ENCODE results near the gene COX20. TPM values are rescaled to one million over a fixed set of nuclear protein-coding genes. Genes with fewer than 3 reads are reported as not detected.

COX20 gene
- total RNA-seq, 1 donor from 2014 or later, result 10.4 TPM

DNA sequence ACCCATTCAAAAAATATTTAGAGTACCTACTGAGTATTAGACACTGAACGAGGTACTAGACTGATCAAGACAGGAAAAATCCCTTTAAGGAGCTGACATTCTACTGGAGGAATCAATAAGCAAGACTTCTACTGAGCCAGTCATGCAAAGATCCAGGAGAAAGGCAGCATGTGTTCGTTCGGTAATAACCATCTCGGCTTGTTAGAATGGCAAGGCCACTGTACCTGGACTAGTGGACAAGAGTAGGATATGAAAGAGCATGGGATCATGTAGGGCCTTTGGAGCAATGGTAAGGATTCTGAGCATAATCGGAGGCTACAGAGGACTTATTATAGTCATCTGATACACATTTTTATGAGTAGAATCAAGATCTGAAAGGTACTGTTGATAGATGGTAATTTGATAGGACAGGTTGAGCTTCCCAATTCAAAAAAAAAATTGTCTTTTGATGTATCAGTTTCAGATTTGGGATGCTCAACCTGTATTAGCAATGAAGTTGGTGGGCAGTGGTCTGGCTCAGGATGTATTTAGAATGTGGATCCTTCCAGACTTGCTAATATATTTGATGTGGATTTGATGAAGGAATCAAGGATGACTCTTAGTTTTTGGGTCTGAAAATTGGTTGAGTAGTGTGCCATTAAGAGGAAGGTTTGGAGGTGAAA lies 2.3 kb downstream of the COX20 start:
- Histone ChIP-seq H3K36me3 (ENCODE audit: control insufficient read depth in 3 of 3, insufficient read depth in 3 of 3, low read length in 3 of 3) (peaks cover 5 to 22% (median 7%) of the 10 kb centered on the region in 3 donors), H3K9me3 (ENCODE audit: control insufficient read depth in 3 of 3, low read length in 3 of 3) (no peaks in the 10 kb centered on the region), H3K27me3 (ENCODE audit: control insufficient read depth in 3 of 3, insufficient read depth in 3 of 3, low read length in 3 of 3) (no peaks in the 10 kb centered on the region), H3K4me3 (ENCODE audit: low read length in 3 of 3) (no peak overlapping the region), H3K27ac (ENCODE audit: low read depth, low read length) (peak overlapping the region; percentile 97), H3K9ac (ENCODE audit: low read depth in 1 of 3, low read length in 3 of 3) (no peak overlapping the region), H3K4me1 (ENCODE audit: control insufficient read depth in 3 of 3, insufficient read depth in 3 of 3, low read length in 3 of 3) (peaks cover 3 to 37% (median 30%) of the 10 kb centered on the region in 3 donors)

DNA sequence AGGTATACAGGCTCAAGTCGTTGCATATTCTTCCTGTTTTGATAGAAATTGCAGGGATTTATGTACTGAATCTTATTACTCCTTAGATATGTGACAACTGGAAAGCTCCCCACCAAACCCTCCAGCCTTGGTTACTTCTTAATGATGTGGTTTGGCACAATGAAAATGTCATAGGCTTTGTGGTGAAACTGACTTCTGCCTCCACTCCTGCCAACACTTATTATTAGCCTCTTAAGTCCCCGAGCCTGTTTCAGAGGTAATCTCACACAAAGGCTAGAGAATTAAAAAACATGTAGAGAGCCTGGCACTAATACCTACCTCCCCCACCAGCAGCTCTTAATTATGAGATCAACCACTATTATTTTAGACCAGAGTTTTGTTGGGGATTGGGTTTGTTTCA lies 4.2 kb downstream of the COX20 start:
- Histone ChIP-seq H3K9me3 (ENCODE audit: control insufficient read depth in 3 of 3, low read length in 3 of 3) (no peaks in the 10 kb centered on the region), H3K27me3 (ENCODE audit: control insufficient read depth in 3 of 3, insufficient read depth in 3 of 3, low read length in 3 of 3) (no peaks in the 10 kb centered on the region), H3K4me1 (ENCODE audit: control insufficient read depth in 3 of 3, insufficient read depth in 3 of 3, low read length in 3 of 3) (peaks cover 3 to 33% (median 28%) of the 10 kb centered on the region in 3 donors), H3K9ac (ENCODE audit: low read depth in 1 of 3, low read length in 3 of 3) (no peak overlapping the region), H3K4me3 (ENCODE audit: low read length in 3 of 3) (no peak overlapping the region), H3K36me3 (ENCODE audit: control insufficient read depth in 3 of 3, insufficient read depth in 3 of 3, low read length in 3 of 3) (peaks cover 14 to 40% (median 26%) of the 10 kb centered on the region in 3 donors), H3K27ac (ENCODE audit: low read depth, low read length) (no peak overlapping the region)

DNA sequence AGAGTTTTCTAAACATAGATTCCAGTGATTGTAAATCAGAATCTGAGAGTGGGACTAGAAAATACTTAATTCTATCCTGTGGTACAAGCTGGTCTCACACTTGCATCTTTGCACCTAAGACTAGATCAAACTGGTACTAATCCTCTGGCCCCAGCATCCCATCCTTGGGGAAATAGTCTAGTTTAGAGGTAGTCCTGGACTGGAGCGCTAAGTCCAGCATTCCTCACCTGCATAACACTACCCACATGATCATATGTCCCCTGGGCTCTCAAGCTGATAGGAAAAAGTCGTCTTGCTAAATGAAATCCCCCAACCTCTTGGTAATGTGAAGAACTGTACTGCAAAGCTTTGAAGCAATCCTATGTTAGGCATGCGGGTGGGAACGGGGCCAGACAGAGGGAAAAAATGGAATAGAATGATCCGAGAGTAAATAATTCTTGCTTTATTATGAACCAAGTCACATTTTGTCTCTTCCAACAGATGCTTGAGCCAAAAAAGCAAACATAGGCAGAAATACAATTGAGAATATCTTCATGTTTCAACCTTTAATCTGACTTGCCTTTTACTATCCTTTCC lies 4.8 kb downstream of the COX20 start:
- Histone ChIP-seq H3K4me1 (ENCODE audit: control insufficient read depth in 3 of 3, insufficient read depth in 3 of 3, low read length in 3 of 3) (peaks cover 3 to 33% (median 28%) of the 10 kb centered on the region in 3 donors), H3K4me3 (ENCODE audit: low read length in 3 of 3) (no peak overlapping the region), H3K36me3 (ENCODE audit: control insufficient read depth in 3 of 3, insufficient read depth in 3 of 3, low read length in 3 of 3) (peaks cover 15 to 47% (median 32%) of the 10 kb centered on the region in 3 donors), H3K27me3 (ENCODE audit: control insufficient read depth in 3 of 3, insufficient read depth in 3 of 3, low read length in 3 of 3) (no peaks in the 10 kb centered on the region), H3K9ac (ENCODE audit: low read depth in 1 of 3, low read length in 3 of 3) (no peak overlapping the region), H3K27ac (ENCODE audit: low read depth, low read length) (no peak overlapping the region), H3K9me3 (ENCODE audit: control insufficient read depth in 3 of 3, low read length in 3 of 3) (no peaks in the 10 kb centered on the region)

DNA sequence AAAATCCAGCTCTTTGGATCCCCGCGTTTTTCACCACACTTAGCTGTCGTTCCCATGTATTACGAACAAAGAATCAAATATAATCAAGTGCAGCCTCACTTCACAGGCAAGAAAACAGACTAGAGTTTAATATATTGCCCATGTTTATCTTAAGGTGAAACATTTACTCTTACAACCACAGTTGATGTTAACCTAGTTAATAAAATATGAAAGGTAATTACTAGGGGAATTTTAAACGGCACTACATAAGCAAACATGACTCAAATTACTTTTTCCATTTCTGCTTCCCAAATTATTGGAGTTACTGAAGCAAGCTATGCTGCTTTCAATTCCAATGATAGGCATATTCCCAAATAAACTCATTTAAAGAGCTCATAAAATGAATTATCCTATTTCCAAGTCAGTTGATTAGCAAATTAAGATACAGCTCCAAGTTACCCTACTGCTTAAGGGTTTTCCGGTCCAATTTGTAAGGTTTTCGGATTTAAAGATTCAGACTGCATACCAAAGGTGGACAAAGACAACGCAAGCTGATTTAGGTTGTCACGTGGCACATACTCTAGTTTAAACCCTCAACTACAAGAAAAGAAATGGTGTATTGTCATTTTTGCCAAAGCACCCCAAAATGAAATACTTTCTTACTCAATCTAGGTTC lies 5.9 kb downstream of the COX20 start:
- Histone ChIP-seq H3K9ac (ENCODE audit: low read depth in 1 of 3, low read length in 3 of 3) (no peak overlapping the region), H3K9me3 (ENCODE audit: control insufficient read depth in 3 of 3, low read length in 3 of 3) (no peaks in the 10 kb centered on the region), H3K36me3 (ENCODE audit: control insufficient read depth in 3 of 3, insufficient read depth in 3 of 3, low read length in 3 of 3) (peaks cover 15 to 56% (median 43%) of the 10 kb centered on the region in 3 donors), H3K27me3 (ENCODE audit: control insufficient read depth in 3 of 3, insufficient read depth in 3 of 3, low read length in 3 of 3) (no peaks in the 10 kb centered on the region), H3K27ac (ENCODE audit: low read depth, low read length) (no peak overlapping the region), H3K4me1 (ENCODE audit: control insufficient read depth in 3 of 3, insufficient read depth in 3 of 3, low read length in 3 of 3) (peaks cover 3 to 26% (median 24%) of the 10 kb centered on the region in 3 donors), H3K4me3 (ENCODE audit: low read length in 3 of 3) (no peak overlapping the region)

DNA sequence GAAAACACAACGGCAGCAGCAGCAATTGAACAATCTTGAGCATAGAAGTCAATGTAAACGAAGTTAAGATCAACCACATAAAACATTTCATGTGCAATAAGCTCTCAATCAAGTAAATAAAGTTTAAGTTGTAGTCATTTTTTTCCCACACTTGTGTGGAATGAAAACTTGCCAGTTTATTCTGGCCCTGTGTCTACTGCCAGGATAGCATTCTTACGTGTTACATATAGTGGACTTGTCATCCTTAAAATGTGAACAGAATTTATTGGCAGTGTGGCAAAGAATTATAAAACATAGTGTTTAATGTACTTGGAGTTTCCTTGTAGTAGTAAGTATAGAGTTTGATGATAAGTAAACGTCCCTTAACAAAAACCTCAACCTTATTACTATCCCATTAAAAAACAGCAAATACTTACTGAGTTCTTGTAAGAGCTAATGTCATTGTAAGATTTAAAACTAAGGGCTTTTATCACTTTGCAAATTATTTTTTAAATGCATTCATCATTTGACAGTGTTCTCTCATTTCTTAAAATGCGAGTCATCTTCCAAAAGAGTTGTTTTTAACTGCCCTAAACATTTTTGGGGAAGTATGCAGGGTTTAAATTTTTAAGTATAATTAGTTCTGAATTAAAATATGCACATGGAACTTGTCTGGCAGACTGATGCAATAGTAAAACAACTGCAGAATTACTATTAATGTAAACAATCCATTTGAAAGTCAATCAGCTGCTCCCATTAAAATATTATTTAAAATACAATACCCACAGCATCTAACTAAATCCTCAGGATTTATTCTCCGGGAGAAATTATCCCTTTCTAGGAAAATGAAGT lies 7.9 kb downstream of the COX20 start:
- H3K27ac ChIP-seq (ENCODE audit: low read depth, low read length), result no peak overlapping the region
- peaks cover 15 to 64% (median 53%) of the 10 kb centered on the region in 3 donors for H3K36me3 ChIP-seq (ENCODE audit: control insufficient read depth in 3 of 3, insufficient read depth in 3 of 3, low read length in 3 of 3)
- H3K4me1 ChIP-seq (ENCODE audit: control insufficient read depth in 3 of 3, insufficient read depth in 3 of 3, low read length in 3 of 3), result peaks cover 0 to 13% (median 11%) of the 10 kb centered on the region in 3 donors
- H3K27me3 ChIP-seq (ENCODE audit: control insufficient read depth in 3 of 3, insufficient read depth in 3 of 3, low read length in 3 of 3), result no peaks in the 10 kb centered on the region
- no peak overlapping the region for H3K9ac ChIP-seq (ENCODE audit: low read depth in 1 of 3, low read length in 3 of 3)
- H3K4me3 ChIP-seq (ENCODE audit: low read length in 3 of 3), result no peak overlapping the region
- H3K9me3 ChIP-seq (ENCODE audit: control insufficient read depth in 3 of 3, low read length in 3 of 3), result no peaks in the 10 kb centered on the region

DNA sequence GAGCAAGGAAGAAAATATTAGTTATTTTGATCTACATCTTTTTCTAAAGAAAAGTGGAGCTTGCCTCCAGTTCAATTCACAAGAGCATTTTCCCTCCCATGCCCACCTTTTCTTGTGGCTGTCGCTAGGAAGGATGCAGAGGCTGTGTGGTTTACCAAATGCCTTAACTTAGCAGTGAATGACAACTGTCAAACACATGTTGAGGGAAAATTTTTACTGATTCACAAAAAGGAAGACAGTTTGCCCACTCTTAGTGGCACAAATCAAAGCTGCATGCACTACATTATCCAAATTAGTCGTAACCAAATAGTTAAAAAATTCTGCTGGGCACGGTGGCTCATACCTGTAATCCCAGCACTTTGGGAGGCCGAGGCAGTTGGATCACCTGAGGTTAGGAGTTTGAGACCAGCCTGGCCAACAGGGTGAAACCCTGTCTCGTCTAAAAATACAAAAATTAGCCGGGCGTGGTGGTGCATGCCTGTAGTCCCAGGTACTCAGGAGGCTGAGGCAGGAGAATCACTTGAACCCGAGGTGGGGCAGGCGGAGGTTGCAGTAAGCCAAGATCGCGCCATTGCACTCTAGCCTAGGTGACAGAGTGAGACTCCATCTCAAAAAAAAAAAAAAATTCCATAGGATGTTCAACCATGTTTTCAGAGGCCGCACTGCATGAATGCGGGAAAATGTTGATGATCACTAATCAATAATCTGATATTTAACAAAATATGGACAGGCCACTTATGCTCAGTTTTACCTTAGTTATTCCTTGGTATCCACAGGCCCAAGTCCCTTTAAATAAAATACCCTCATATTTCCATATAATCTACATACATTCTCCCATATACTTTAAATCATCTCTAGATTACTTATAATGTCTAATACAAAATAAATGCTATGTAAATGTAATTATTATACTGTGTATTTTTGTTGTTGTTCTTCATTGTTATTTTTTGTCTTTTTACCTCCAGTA lies 9.0 kb downstream of the COX20 start:
- Histone ChIP-seq H3K9ac (ENCODE audit: low read depth in 1 of 3, low read length in 3 of 3) (no peak overlapping the region), H3K36me3 (ENCODE audit: control insufficient read depth in 3 of 3, insufficient read depth in 3 of 3, low read length in 3 of 3) (peaks cover 17 to 70% (median 58%) of the 10 kb centered on the region in 3 donors), H3K4me3 (ENCODE audit: low read length in 3 of 3) (no peak overlapping the region), H3K9me3 (ENCODE audit: control insufficient read depth in 3 of 3, low read length in 3 of 3) (no peaks in the 10 kb centered on the region), H3K27me3 (ENCODE audit: control insufficient read depth in 3 of 3, insufficient read depth in 3 of 3, low read length in 3 of 3) (no peaks in the 10 kb centered on the region), H3K27ac (ENCODE audit: low read depth, low read length) (no peak overlapping the region), H3K4me1 (ENCODE audit: control insufficient read depth in 3 of 3, insufficient read depth in 3 of 3, low read length in 3 of 3) (peaks cover 0 to 10% (median 8%) of the 10 kb centered on the region in 3 donors)

DNA sequence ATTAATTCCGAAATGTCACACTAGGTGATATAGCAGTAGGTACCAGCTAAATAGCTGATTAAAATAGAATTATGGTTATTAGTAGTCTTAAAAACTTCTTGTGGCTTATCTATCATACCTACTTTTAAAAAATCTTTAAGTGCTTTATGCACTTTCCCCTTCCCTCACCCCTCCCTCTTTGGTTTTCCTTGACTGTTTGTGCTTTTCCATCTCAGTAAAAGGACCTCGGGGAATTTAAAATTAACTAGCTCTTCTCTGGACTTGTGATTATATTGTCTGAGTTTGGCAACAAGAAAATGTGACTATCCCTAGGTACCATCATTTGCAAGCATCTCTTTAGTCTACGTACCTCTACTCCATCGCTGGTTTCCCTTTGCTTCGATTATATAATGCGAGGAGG lies 11.2 kb downstream of the COX20 start:
- H3K27me3 ChIP-seq (ENCODE audit: control insufficient read depth in 3 of 3, insufficient read depth in 3 of 3, low read length in 3 of 3), result no peaks in the 10 kb centered on the region
- H3K9me3 ChIP-seq (ENCODE audit: control insufficient read depth in 3 of 3, low read length in 3 of 3), result no peaks in the 10 kb centered on the region
- no peak overlapping the region for H3K9ac ChIP-seq (ENCODE audit: low read depth in 1 of 3, low read length in 3 of 3)
- H3K4me3 ChIP-seq (ENCODE audit: low read length in 3 of 3), result no peak overlapping the region
- peaks cover 0 to 2% (median 2%) of the 10 kb centered on the region in 3 donors for H3K4me1 ChIP-seq (ENCODE audit: control insufficient read depth in 3 of 3, insufficient read depth in 3 of 3, low read length in 3 of 3)
- peaks cover 12 to 69% (median 60%) of the 10 kb centered on the region in 3 donors for H3K36me3 ChIP-seq (ENCODE audit: control insufficient read depth in 3 of 3, insufficient read depth in 3 of 3, low read length in 3 of 3)
- no peak overlapping the region for H3K27ac ChIP-seq (ENCODE audit: low read depth, low read length)

DNA sequence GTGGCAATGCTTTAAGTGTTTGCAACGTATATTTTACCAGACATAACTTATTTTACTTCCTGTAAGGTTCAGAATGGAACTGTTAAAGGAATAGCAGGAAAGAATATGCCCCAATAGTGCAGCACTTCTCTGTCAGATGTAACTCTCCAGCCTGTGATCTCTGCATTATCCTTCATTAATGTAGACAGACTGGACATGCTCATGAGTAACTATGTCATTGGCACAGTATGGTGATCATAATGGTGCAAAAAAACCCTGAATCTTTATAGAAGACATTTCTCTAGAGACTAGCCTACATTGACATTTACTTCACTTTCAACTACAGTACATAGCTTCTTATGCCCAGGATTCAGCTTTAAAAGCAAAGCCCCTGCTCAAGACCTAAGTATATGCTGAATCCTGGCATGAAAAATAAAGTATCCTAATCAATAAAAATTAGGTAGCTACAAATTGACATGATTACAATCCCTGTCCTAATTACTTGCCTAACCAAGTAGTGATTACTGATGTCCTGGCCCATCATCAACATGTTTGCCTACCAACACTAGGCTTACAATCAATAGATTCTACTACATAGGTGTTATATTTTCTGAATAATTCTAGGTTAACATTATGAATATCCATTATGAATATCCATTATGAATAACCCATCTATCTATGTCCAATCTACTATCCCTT lies 13.9 kb downstream of the COX20 start:
- Histone ChIP-seq H3K4me1 (ENCODE audit: control insufficient read depth in 3 of 3, insufficient read depth in 3 of 3, low read length in 3 of 3) (no peaks in the 10 kb centered on the region), H3K9ac (ENCODE audit: low read depth in 1 of 3, low read length in 3 of 3) (no peak overlapping the region), H3K4me3 (ENCODE audit: low read length in 3 of 3) (no peak overlapping the region), H3K9me3 (ENCODE audit: control insufficient read depth in 3 of 3, low read length in 3 of 3) (no peaks in the 10 kb centered on the region), H3K27ac (ENCODE audit: low read depth, low read length) (no peak overlapping the region), H3K36me3 (ENCODE audit: control insufficient read depth in 3 of 3, insufficient read depth in 3 of 3, low read length in 3 of 3) (peaks cover 4 to 68% (median 62%) of the 10 kb centered on the region in 3 donors), H3K27me3 (ENCODE audit: control insufficient read depth in 3 of 3, insufficient read depth in 3 of 3, low read length in 3 of 3) (no peaks in the 10 kb centered on the region)
